Spleen (tissue), 7 donors: Measurements from ENCODE around the gene WDR62.

Experiments used
- POLR2A ChIP-seq, 3 donors: fragments of 450-650 bp; IDR thresholded peaks; one replicate each; pipeline ENCODE4 v1.5.1; 2017; ENCODE audit warnings: antibody characterized with exemption in 3 of 3, mild to moderate bottlenecking in 1 of 3
- TF ChIP-seq, protein P1 (sequence below), 11 experiments: fragments of 200-600 bp in 7 of 11; fragments of 450-650 bp in 4 of 11; sonication (generic) in 4 of 11; IDR thresholded peaks in 8 of 11; conservative IDR thresholded peaks in 3 of 11; 1 replicate in 7 of 11; 2 replicates in 4 of 11; pipeline versions ENCODE4 v1.4.0 to v1.8.0; 2016 to 2021; ENCODE audit warnings: antibody characterized with exemption in 11 of 11, inconsistent platforms in 4 of 11, mild to moderate bottlenecking in 1 of 11
- donor health status: DM: no; HTN: no; CAD: no; lungs with moderate emphysema.
- donor health status: DM: no; HTN: no; CAD: no.
- donor health status: DM: no; HTN: no; CAD: no.

DNA sequence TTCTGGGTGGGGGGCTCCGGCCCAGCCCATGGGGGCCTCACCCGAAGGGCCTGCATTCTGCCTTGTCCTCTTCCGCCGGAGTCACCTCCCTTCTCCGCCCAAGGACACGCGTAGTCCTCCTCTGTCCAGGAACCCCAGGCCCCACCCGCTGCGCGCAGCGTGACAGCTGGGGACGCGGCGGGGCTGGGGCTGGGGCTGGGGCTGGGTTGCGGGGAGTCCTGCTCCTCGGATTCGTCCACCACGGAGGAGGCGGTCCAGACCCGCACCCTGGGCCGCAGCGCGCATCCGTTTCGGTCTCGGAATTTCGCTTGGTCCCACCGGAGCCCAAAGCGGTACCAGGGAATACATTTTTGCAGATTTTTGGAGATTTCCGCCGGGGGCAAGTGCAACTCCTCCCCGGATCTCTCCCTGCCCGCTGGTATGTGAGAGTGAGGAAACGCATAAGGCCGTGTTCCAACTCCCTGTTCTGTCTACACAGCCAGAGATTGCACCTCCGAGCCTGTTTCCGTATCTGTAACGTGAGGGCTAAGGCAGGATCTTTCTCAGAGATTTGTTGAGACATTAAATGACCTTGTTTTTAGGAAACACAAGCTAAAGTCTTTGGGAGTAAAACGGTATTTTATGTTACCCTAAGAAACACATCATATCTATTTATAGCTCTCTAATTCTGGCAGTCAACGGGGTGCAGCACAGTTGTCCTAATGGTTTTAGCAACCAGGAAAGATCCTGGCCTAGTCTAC, 97.8 kb downstream of the WDR62 start, which contains the start of gene COX7A1:
- TF ChIP-seq POLR2A (IDR thresholded peaks at IDR 0.05) = no peak
- TF ChIP-seq, protein P1, sequence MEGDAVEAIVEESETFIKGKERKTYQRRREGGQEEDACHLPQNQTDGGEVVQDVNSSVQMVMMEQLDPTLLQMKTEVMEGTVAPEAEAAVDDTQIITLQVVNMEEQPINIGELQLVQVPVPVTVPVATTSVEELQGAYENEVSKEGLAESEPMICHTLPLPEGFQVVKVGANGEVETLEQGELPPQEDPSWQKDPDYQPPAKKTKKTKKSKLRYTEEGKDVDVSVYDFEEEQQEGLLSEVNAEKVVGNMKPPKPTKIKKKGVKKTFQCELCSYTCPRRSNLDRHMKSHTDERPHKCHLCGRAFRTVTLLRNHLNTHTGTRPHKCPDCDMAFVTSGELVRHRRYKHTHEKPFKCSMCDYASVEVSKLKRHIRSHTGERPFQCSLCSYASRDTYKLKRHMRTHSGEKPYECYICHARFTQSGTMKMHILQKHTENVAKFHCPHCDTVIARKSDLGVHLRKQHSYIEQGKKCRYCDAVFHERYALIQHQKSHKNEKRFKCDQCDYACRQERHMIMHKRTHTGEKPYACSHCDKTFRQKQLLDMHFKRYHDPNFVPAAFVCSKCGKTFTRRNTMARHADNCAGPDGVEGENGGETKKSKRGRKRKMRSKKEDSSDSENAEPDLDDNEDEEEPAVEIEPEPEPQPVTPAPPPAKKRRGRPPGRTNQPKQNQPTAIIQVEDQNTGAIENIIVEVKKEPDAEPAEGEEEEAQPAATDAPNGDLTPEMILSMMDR (IDR thresholded peaks at IDR 0.05 in 8 of 11, conservative IDR thresholded peaks at IDR 0.05 in 3 of 11) = no peak
